GM19240 (cell line): ENCODE results near the gene EXOC7.
A peak's percentile ranks its signal among the peaks of the same experiment; 100 is the strongest.
"Not testable (repeated sequence)": the region's sequence is repeated elsewhere in the genome, so short reads cannot be mapped to it uniquely, and the experiment has no call there.

Experiments used
- DNase-seq: peaks from one replicate; pipeline ENCODE4 v3.0.0; 2011; ENCODE audit warnings: low spot score; ENCODE audit not compliant: insufficient read length

EXOC7 gene

GRCh38 chr17:76075364-76076145, 28.0 kb downstream of the EXOC7 start:
- no peak for DNase-seq

DNA sequence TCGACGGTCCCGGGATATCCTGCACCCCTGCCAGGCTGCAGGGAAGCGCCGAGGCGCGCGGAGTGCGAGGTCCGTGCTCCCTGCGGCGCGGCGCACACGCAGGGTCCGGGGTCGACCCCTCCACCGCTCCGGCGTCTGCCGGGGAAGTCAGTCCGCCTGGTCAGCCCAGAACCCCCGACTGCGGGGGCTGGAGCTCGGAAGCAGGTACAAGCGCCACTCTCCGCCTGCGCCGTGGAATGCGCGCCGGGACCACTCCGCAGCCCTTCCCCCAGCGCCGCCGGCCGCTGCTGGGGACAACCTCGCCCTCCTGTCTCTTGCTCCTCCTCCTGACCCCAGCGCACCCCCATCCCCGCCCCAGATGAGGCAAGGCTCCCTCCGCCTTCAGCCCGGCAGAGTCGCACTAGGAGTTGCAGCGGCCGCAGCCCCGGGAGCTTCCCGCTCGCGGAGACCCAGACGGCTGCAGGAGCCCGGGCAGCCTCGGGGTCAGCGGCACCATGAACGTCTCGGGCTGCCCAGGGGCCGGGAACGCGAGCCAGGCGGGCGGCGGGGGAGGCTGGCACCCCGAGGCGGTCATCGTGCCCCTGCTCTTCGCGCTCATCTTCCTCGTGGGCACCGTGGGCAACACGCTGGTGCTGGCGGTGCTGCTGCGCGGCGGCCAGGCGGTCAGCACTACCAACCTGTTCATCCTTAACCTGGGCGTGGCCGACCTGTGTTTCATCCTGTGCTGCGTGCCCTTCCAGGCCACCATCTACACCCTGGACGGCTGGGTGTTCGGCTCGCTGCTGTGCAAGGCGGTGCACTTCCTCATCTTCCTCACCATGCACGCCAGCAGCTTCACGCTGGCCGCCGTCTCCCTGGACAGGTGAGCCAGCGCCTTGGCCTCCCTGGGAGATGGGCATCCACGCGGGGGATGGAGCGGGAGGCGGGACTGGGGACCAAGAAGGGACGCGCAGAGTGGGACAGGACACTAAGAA, 28.9 kb downstream of the EXOC7 start, which contains the start of gene GALR2:
Gene GALR2, plus strand, starts transcription at position 392 of the 974 bp plus-strand sequence. Its CDS starts 103 bp downstream, at position 495.
- DNase-seq, result no peak

DNA sequence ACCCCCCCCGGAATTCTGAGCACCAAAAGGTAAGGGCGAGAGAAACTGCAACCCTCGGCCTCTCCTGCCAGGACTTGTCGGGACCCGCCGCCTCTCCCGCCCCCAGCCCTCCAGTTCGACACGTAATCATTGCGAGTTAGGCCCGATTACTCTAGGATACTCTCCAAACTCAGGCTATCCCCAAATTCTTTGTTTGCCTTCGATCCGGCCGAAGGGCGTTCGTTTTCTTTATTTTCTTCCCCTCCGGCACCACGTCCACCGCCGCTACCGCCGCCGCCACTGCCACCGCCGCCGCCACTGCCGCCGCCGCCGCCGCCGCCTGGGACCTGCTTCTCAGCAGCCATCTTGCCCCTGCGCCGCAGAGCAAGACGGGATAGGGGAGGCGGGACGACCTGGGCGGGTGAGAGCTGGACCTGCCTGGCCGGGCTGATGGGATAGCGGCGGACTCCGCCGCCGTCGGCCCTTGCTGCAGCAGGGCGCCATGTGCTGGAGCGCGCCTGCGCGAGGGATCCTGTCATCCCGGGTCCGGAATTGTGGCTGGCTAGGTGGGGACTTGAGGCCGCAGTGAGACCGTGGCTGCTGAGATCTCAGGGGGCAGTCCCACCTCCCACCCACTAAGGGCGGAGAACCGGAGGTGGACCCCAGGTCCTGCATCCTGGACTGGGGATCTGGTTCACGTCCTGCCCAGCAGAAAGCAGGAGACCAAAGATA, 31.3 kb downstream of the EXOC7 start, which contains the start of gene SRP68:
Gene SRP68, minus strand, starts transcription at position 370 of the 711 bp plus-strand sequence. Its CDS starts 26 bp downstream, at position 344.
- peak; percentile 93 for DNase-seq

DNA sequence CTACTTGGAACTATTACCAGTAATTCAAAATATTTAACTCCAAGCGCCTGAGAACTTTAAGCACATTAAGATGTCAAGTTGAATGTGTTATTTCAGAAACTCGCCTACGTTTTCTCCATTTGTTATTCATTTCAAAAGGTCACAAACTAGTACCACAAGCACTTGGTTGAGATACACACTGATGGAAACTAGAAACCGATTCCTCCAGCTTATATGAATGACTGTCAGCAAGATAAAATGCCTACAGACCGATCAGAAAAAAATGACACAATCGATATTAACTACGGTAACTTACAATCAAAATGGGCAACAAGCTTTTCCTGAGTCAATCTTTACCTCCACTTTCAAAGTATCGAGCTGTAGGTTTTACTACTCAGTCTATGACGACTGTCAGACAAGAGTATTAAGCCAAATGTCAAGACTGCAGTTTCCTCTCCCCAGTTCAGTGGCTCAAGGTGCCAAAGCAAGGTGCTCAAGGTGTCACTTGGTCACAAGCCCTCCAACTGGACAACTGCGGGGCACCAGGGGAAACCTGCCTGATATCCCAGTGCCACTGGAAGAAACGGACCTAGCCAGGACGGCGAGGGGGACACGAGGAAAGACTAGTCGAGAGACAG, 31.9 kb downstream of the EXOC7 start:
- no peak for DNase-seq

DNA sequence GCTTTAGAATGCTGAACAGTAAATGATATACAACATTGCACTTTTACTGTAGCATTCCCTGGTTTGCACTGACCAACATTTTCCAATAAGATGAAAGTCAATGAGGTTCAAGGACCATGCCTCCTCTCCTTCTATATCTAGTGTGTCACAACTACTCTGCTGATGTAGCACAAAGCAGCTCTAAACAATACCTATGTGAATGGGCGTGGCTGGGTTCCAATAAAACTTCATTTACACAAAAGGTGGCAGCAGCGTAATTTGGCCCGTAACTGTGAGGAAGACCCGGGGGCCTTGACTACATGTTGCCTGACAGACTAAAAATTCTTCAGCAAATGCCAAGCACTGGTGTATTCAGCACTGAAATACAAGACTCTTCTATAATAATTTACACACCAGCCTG, 37.8 kb downstream of the EXOC7 start:
- no peak for DNase-seq

GRCh38 chr17:76063875-76064546, 39.6 kb downstream of the EXOC7 start:
- no peak for DNase-seq

DNA sequence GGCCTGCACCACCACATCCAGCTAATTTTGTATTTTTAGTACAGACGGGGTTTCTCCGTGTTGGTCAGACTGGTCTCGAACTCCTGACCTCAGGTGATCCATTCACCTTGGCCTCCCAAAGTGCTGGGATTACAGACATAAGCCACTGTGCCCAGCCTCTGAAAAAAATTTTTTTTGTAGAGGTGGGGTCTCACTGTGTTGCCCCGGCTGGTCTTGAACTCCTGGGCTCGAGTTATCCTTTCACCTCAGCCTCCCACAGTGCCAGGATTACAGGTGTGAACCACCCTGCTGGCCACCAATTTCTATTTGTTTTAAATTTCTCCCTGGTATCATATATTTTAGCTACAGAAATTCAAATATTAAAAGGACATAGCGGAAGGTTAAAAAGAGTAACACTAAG, 45.3 kb downstream of the EXOC7 start:
- DNase-seq, result not testable (repeated sequence)

DNA sequence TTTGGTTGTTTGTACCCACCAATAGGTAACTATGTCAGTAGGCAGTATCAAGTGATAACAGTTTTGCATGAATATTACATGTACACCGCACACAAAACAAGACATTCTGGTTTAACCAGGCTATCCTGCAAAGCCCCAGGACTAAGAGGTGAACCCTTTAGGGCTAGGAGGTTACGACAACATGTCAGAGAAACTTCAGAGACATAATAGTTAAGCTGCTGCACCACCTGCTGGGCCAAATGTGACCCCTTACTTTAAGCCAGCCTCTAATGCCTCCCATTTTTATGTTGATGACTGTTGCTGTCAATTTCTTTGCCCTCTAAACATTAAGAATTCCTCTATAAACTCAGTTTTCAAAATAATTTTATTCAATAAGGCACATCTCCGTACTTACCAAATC, 46.7 kb downstream of the EXOC7 start:
- DNase-seq, result no peak

DNA sequence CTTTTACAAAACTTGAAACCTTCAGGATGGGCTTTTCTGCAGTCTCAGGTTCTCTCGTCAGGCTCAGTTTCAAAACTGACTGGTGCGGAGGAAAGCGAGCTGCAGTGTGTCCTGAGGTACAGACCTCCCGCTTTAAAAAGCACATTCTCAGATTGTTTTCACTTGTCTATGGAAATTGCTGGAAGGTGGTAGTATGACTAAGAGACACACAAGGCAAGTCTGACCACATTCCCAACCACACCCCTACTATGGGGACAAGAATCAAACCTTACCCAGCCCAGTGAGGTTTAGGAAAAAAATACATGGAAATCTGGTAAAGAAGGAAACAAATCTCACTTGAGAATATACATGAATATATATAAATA, 49.5 kb downstream of the EXOC7 start:
- no peak for DNase-seq

GRCh38 chr17:76053246-76054111, 50.1 kb downstream of the EXOC7 start:
- no peak for DNase-seq

GRCh38 chr17:76051561-76051960, 52.0 kb downstream of the EXOC7 start:
- no peak for DNase-seq

GRCh38 chr17:76050538-76051467, 52.8 kb downstream of the EXOC7 start:
- DNase-seq, result no peak

DNA sequence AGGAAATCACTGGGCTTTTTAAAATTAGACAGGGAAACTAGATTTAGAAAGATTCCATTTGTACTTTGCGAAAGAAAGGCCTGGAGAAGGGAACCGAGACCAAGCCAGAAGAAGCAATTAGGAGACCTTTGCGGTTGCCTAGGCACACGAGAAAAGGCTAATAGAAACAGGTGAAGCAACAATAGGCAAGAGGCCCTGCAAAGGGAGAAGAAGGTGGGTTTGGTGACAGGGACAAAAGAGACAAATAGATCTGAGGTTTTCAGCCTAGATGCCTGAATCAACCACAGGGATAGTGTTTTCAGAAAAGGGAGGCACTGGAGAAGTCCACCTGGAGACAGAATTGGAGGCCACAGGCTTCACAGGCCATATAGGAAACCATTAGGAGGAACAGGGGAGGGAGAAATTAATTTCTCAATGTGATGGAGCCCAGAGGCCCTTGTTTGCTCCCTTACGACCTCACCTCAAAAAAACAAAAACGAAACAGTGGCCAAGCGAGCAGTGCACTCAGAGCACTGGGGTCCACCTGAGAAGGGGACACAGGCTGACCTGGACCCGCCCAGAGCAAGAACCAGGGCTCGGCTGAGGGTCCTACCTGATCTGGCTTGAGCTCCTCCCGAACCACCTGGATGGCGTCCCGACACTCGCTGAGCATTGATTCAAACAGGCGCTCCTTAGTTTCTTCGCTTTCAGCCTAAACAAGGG, 53.6 kb downstream of the EXOC7 start:
- no peak for DNase-seq

- DNase-seq, result no peak
Observed at GRCh38 chr17:76049239-76049638, 54.3 kb downstream of the EXOC7 start.

- no peak for DNase-seq
Observed at GRCh38 chr17:76048711-76049110, 54.9 kb downstream of the EXOC7 start.

DNA sequence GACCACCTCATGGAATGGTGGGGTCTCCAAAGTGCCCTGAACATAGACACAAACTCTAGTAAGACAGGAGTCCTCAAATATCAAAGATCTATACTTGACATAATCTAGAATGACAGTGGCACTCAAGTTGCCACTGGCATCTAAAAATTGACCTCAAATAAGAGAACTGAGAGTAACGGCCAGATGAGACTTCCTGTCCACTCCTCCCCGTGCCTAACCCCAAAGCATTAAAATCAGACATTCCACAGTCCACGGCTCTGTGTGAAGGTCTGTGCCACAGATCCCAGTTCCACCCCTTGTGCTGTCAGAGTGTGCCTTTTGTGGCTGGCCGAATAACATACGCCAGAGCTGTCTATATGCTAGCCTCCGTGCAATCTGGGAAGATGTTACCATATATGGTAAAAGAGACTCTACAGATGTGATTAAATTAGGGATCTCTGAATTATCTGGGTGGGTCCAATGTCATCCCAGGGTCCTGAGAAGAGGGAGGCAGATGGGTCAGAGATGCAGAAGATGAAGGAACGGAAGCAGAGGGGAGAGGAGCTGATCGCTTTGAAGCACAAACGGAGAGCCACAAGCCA, 55.5 kb downstream of the EXOC7 start:
- DNase-seq, result no peak

DNA sequence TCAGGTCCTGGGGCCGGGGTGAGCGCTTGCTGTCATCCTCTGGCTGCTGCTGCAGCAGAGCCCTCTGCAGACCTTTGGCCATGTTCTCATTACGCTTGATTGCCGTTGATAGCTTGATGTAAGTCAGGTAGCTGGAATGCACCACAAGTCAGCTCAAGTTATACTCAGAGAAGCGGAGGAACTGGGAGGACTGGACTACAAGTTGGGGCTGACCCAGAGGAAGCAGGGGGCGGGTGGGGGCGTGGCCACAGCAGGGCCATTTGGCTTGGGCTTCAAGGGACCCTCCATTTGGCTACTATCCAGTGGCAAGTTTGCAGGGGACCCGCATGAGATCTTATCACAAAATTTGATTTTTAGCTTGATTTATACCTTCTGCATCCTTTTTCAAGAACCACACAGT, 57.5 kb downstream of the EXOC7 start:
- DNase-seq, result no peak
